Neural crest cell (in vitro differentiated cells): ENCODE results near the gene DUS2. TPM values are rescaled to one million over a fixed set of nuclear protein-coding genes. Genes with fewer than 3 reads are reported as not detected.

Source experiments
- DNase-seq: peaks from one replicate; pipeline ENCODE4 v3.0.0; 2021; ENCODE audit warnings: low read depth, mixed read lengths, low spot score
- H3K27ac Mint-ChIP-seq: one replicate; pipeline ENCODE4 v1.8.0; 2021; ENCODE audit warnings: mild to moderate bottlenecking, mixed read lengths; ENCODE audit not compliant: unreplicated experiment
- H3K27me3 Mint-ChIP-seq: 2 replicates; pipeline ENCODE4 v1.8.0; 2021; ENCODE audit warnings: low read depth, mild to moderate bottlenecking, mixed read lengths
- H3K36me3 Mint-ChIP-seq: 2 replicates; pipeline ENCODE4 v1.8.0; 2021; ENCODE audit warnings: low read depth, mild to moderate bottlenecking, mixed read lengths
- H3K4me1 Mint-ChIP-seq: 2 replicates; pipeline ENCODE4 v1.8.0; 2021; ENCODE audit warnings: mixed read lengths
- H3K4me3 Mint-ChIP-seq: one replicate; pipeline ENCODE4 v1.8.0; 2021; ENCODE audit warnings: mild to moderate bottlenecking, mixed read lengths
- H3K9me3 Mint-ChIP-seq: 2 replicates; pipeline ENCODE4 v1.8.0; 2021; ENCODE audit warnings: mixed read lengths
- CTCF ChIP-seq: fragments of 200-600 bp; sonication (generic); conservative IDR thresholded peaks from 2 replicates; pipeline ENCODE4 v1.5.0; 2021; ENCODE audit warnings: antibody characterized with exemption, mild to moderate bottlenecking
- total RNA-seq: library from RNA; stranded (reverse); gene quantifications from 2 replicates; pipeline ENCODE4 v1.2.1, GENCODE V29; 2021

Gene DUS2
- total RNA-seq, 1 donor from 2014 or later: 28.4 TPM

GRCh38 chr16:68072038-68072695 is 49.1 kb downstream of the DUS2 start:
- no peaks in the 10 kb centered on the region for H3K9me3 Mint-ChIP-seq
- no peak overlapping the region for H3K27ac Mint-ChIP-seq
- H3K27me3 Mint-ChIP-seq: no peaks in the 10 kb centered on the region
- H3K36me3 Mint-ChIP-seq: peaks cover 9% of the 10 kb centered on the region
- DNase-seq: no peak
- no peak overlapping the region for H3K4me3 Mint-ChIP-seq
- peaks cover 3% of the 10 kb centered on the region for H3K4me1 Mint-ChIP-seq
- TF ChIP-seq CTCF: no peak

GRCh38 chr16:68073902-68074760 is 51.0 kb downstream of the DUS2 start:
- H3K36me3 Mint-ChIP-seq: peaks cover 15% of the 10 kb centered on the region
- DNase-seq: no peak
- no peaks in the 10 kb centered on the region for H3K9me3 Mint-ChIP-seq
- no peak overlapping the region for H3K27ac Mint-ChIP-seq
- H3K4me1 Mint-ChIP-seq: no peaks in the 10 kb centered on the region
- no peak for TF ChIP-seq CTCF
- H3K27me3 Mint-ChIP-seq: no peaks in the 10 kb centered on the region
- no peak overlapping the region for H3K4me3 Mint-ChIP-seq

- Mint-ChIP-seq H3K9me3 (no peaks in the 10 kb centered on the region), H3K27me3 (no peaks in the 10 kb centered on the region), H3K4me3 (no peak overlapping the region), H3K4me1 (peaks cover 6% of the 10 kb centered on the region), H3K36me3 (peaks cover 15% of the 10 kb centered on the region), H3K27ac (no peak overlapping the region)
- no peak for TF ChIP-seq CTCF
- DNase-seq: no peak
These were observed 51.9 kb downstream of the DUS2 start for GRCh38 chr16:68074850-68075555.

- Mint-ChIP-seq H3K4me3 (no peak overlapping the region), H3K9me3 (no peaks in the 10 kb centered on the region), H3K27ac (no peak overlapping the region), H3K36me3 (peaks cover 15% of the 10 kb centered on the region), H3K4me1 (peaks cover 6% of the 10 kb centered on the region), H3K27me3 (no peaks in the 10 kb centered on the region)
- DNase-seq: no peak
- no peak for TF ChIP-seq CTCF
These were observed 52.9 kb downstream of the DUS2 start for GRCh38 chr16:68075980-68076379.

GRCh38 chr16:68076560-68076959 is 53.5 kb downstream of the DUS2 start:
- H3K27ac Mint-ChIP-seq: no peak overlapping the region
- H3K9me3 Mint-ChIP-seq: no peaks in the 10 kb centered on the region
- TF ChIP-seq CTCF: no peak
- no peaks in the 10 kb centered on the region for H3K27me3 Mint-ChIP-seq
- DNase-seq: no peak
- peaks cover 6% of the 10 kb centered on the region for H3K4me1 Mint-ChIP-seq
- H3K36me3 Mint-ChIP-seq: peaks cover 15% of the 10 kb centered on the region
- H3K4me3 Mint-ChIP-seq: no peak overlapping the region
